OCI-LY7 (cell line): ENCODE results near the gene FOXI1.

Experiments used
- CTCF ChIP-seq: fragments of 200-600 bp; sonication (generic); conservative IDR thresholded peaks from 2 replicates; pipeline ENCODE4 v1.5.1; 2014; ENCODE audit warnings: mild to moderate bottlenecking, antibody characterized with exemption, low read length, moderate library complexity, mixed read lengths
- EZH2phosphoT487 ChIP-seq: fragments of 200-600 bp; sonication (generic); IDR thresholded peaks from 2 replicates; pipeline ENCODE4 v1.6.1; 2018; ENCODE audit warnings: low read depth, borderline replicate concordance, mild to moderate bottlenecking, mixed run types, antibody characterized with exemption, low read length, moderate library complexity, mixed read lengths

GRCh38 chr5:170120576-170120975, 14.9 kb downstream of the FOXI1 start:
- TF ChIP-seq EZH2phosphoT487 (no peak), CTCF (no peak)
